HG03457 (cell line): ENCODE data around the gene NDUFA5.
"Not testable (repeated sequence)": the region's sequence is repeated elsewhere in the genome, so short reads cannot be mapped to it uniquely, and the experiment has no call there.

Experiments used
- ATAC-seq: cut with Tn5 transposase; IDR thresholded peaks from one replicate; pipeline ENCODE4 v1.9.1; 2021; ENCODE audit warnings: moderate number of reproducible peaks; ENCODE audit not compliant: unreplicated experiment

NDUFA5 gene

GRCh38 chr7:123526533-123526932 lies 31.1 kb downstream of the NDUFA5 start:
- not testable (repeated sequence) for ATAC-seq

GRCh38 chr7:123522066-123522465 lies 35.6 kb downstream of the NDUFA5 start:
- ATAC-seq: no peak

- no peak for ATAC-seq
Observed at GRCh38 chr7:123505221-123505620, 52.4 kb downstream of the NDUFA5 start.

GRCh38 chr7:123502201-123502600 lies 55.4 kb downstream of the NDUFA5 start:
- no peak for ATAC-seq

- ATAC-seq: no peak
Observed at GRCh38 chr7:123500878-123501489, 56.6 kb downstream of the NDUFA5 start.

GRCh38 chr7:123499211-123499970 lies 58.2 kb downstream of the NDUFA5 start:
- no peak for ATAC-seq

- ATAC-seq: no peak
Observed at GRCh38 chr7:123498601-123499000, 59.0 kb downstream of the NDUFA5 start.

GRCh38 chr7:123498031-123498430 lies 59.6 kb downstream of the NDUFA5 start:
- no peak for ATAC-seq

- ATAC-seq: no peak
Observed at GRCh38 chr7:123494193-123494796, 63.3 kb downstream of the NDUFA5 start.

- peak; percentile 84 for ATAC-seq
Observed at GRCh38 chr7:123492485-123492884, 65.1 kb downstream of the NDUFA5 start.
